ENCODE results near the gene PRR20G.
"Not testable (repeated sequence)": the region's sequence is repeated elsewhere in the genome, so short reads cannot be mapped to it uniquely, and the experiment has no call there.

The PRR20G gene

DNA sequence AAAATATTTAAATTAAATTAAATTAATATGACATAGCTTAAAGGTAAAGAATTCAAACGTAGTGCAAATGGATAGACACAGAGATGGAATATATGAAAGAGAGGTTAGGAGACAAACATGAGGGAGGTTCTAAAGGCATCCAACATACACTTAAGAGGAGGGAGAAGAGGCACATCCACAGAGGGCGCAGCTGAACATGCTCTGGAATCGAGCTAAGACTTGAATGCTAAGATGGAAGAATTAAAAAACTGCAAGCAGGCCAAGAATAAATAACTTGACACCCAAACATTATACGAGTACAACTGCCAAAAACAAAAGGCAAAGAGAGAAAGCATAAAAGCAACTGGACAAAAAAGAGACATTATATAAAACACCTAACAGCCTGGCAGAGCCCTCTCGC, 9.1 kb upstream of the PRR20G start:
- DNase-seq = no peak

- no peak for DNase-seq
Measured at GRCh38 chr3:127296166-127296565, 8.3 kb upstream of the PRR20G start.

DNA sequence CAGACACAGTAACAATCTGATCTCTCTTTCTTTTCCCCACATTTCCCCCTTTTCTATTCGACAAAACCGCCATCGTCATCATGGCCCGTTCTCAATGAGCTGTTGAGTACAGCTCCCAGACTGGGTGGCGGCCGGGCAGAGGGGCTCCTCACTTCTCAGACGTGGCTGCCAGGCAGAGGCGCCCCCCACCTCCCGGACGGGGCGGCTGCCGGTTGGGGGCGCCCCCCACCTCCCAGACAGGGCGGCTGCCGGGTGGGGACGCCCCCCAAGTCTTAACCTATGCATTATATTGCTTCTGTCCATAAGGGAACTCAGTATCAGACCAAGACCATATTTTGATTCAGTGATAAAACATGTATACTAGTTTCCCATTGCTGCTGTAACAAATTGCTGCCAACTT, 5.8 kb upstream of the PRR20G start:
- not testable (repeated sequence) for DNase-seq

DNA sequence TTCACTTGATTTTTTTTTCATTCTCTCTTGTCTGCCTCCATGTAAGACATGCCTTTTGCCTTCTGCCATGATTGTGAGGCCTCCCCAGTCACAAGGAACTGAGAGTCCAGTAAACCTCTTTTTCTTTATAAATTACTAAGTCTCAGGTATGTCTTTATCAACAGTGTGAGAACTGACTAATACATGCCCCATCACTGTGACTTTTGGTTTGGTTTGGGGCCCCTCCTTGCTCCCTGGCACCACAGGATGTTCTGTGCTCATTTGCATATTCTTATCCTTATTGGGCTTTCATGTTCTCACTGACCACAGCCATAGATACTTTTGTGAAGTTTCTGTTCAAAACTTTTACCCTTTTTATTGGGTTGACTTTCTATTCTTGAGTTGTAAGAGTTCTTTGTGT, 3.8 kb upstream of the PRR20G start:
- DNase-seq = no peak

GRCh38 chr3:127291114-127291513, 3.3 kb upstream of the PRR20G start:
- DNase-seq = no peak

- DNase-seq = no peak
Measured at GRCh38 chr3:127289706-127290575, 2.1 kb upstream of the PRR20G start.

- no peak for DNase-seq
Measured at GRCh38 chr3:127288921-127289705, 1.3 kb upstream of the PRR20G start.

GRCh38 chr3:127288343-127288742, 497 bp upstream of the PRR20G start:
- no peak for DNase-seq

DNA sequence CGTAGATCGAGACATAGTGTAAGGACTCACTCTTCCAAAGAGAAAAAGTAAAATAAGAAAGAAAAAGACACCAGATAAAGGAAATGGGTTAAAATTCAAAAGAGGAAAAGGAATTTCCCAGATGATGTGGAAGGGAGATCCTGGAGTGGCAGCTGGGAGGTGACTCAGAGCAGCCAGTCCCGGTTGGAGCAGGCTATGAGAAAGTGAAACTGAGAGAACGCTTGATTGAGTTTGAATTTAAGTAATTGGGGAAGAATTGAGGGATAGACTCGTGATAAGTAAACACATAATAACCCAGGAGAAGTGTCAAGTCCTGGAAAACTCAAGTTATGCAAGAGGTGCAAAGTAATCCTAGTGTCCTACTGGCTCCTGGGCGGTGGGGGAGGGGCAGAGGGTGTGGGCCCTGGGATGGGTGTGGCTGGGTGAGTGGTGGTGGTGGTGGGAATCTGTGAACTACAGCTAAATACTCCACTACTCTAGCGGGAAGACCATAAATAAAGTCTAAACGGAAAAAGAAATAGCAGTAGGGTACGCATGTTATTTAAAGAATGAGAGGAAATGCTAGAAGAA, 1.2 kb downstream of the PRR20G start:
- DNase-seq = no peak

- no peak for DNase-seq
Measured at GRCh38 chr3:127284258-127284657, 3.6 kb downstream of the PRR20G start.

DNA sequence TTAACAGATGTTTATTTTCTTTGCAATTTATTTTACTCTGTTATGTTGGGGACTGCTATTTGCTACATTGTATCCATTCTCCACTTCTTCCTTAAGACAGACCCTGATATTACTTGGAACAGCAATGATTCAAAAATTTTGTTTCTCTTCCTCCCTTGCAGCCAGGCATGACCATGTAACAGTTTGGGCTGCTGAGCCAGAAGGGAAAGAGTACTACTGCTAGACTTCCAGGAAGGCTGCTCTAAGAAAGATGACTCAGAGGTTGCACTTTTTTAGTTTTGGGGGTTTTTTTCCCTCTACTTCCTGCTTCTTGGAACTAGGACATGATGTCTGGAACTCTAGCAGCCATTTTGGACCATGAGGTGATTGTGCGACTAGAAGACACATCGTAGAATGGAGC, 10.3 kb downstream of the PRR20G start:
- DNase-seq = no peak

GRCh38 chr3:127276995-127277394, 10.9 kb downstream of the PRR20G start:
- no peak for DNase-seq

- DNase-seq = no peak
Measured at GRCh38 chr3:127276396-127276795, 11.4 kb downstream of the PRR20G start.

DNA sequence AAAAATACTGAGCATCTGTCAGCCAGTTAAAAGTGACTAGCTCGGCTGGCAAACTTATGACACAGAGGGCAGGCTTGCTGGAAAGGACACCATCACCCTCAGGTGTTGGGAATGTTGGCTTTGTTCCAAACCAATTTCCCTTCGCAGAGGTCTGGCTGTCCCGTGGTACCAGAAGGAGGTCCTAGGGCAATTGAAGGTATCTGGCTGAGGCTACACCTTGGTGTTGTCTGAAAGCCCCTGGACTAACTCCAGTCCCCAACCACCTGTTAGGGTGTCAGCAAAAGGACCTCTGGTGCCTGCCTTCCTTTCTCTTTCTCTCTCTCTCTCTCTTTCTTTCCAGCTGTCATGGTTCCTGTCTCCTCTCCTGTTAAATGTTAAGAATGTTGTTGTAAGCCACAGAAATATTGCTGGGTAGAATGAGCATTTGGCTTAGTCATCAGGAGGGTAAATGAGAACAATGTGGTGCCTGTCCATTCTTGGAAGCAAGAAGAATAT, 12.5 kb downstream of the PRR20G start:
- no peak for DNase-seq

GRCh38 chr3:127274200-127274760, 13.6 kb downstream of the PRR20G start:
- no peak for DNase-seq

DNA sequence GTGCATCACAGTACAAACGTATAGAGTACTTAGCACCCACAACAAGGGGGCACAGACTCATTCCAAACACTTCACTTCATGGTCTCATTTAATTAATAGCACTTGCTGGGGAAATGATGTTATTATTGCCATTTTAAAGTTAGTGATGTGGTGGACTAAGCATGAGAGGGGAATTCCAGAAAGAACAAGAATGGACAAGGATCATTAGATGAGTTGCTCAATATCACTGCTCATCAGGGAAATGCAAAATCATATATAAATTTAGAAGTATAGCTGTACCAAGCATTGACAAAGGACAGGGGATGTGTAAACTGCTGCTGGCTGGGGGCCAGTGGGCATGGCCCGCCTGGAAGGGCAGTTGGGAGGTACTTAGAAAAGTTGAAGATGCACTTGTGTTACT, 14.6 kb downstream of the PRR20G start:
- no peak for DNase-seq

GRCh38 chr3:127266186-127266585, 21.7 kb downstream of the PRR20G start:
- no peak for DNase-seq

GRCh38 chr3:127265581-127265981, 22.3 kb downstream of the PRR20G start:
- DNase-seq = no peak

DNA sequence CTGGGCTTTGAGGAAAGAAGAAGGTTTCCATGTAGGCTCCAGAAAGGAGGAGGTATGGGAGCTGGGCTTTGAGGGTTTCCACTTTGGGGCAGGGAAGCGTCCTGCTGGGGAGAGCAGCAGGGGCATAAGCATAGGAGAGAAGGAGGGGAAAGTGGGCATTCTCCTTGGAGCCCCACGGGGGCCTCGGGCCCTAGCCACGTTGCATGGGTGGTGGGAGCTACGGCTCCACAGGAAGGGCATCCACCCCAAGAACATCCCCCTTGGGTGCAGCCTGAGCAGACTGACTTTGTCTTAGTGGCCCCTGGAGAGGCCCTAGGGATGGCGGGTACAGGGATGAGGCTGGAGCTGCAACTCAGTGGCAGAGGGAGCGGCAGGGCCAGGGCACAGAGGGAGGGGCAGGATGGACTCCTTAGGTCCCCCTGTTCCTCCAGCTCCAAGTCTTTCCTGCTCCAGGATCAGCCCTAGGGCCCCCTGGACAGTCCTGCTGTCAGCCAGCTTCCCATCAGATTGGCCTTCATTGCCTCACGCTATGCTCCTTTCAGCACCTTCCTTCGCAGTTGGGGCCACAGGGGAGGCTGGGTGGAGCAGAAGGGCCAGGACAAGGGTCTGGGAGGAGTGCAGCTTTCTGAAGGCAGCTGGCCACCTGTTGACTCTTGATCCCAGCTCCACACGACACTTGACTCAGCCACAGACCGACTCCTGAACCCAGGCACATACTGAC, 22.9 kb downstream of the PRR20G start:
- no peak for DNase-seq

- DNase-seq = no peak
Measured at GRCh38 chr3:127264292-127264691, 23.6 kb downstream of the PRR20G start.

DNA sequence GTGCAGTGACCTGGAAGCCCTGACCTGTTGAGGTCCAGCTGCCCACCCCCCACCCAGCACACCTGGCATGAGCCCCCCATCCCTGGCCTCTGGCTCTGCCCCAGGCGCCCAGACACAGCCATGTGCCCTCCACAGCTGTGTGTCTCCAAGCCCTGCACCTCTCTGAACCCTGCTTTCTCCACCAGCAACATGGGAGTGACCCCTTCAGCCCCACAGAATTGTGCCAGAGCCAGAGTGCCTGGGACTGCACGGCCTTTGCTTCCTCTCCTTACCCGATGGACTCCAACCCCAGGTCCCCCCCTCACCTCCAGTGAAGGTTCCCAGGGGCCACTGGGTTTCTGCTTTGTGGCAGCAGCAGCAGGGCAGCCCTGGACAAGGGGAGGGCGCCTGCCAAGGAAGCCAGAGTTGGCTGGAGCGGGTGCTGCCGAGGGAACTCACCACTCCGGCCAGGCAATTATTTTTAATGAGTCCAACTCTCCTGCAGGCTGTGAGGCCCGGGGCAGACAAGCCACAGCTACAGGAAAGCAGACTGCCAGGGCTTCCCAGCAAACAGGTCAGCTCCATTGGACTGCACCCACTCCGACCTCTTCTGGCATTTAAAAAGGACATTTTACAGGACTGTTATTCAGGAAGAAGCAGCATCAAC, 24.1 kb downstream of the PRR20G start:
- no peak for DNase-seq

GRCh38 chr3:127263037-127263436, 24.8 kb downstream of the PRR20G start:
- DNase-seq = no peak

Data from stimulated activated CD4-positive, alpha-beta T cell treated with anti-CD3 and anti-CD28 coated beads, Interleukin-4, amount 100 ng/mL, for 1 hour (primary cell).